ENCODE results near the gene LMX1B.

LMX1B gene

DNA sequence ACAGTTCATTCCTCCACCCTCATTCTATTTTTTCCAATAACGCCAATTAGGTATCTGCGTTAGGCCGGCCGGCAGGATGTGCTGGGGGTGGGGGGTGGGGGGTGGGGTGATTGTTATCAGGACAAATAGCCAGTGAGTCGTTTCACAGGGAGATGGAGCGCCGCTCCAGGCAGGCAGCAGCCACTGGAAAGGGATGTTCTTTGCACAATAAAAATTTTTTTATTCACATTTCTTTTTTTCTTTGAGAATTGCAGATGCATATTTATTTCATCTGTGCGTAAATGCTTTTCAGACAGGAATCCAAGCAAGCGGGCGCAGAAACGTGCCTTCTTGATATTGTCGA lies 4.1 kb downstream of the LMX1B start:
- no peak for DNase-seq (ENCODE audit: low read depth)

DNA sequence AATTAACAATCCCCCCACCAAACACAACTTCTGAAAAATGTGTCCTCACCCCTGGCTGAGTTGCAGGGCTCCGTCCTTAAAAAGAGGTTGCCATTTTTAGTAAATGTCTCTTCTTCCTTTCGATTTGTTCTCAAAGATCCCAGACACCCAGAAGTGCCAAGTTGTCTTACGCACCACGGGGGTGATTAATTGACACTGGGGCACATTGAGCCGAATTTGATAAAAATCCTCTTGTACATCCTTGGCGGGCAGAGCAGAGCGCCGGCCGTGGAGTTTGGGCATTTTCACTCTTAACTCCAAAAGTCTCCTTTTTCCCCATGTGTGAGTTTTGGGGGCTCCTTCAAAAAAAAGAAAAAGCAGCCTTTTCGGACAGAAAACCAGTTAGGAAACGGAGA lies 4.5 kb downstream of the LMX1B start:
- no peak for DNase-seq (ENCODE audit: low read depth)

DNA sequence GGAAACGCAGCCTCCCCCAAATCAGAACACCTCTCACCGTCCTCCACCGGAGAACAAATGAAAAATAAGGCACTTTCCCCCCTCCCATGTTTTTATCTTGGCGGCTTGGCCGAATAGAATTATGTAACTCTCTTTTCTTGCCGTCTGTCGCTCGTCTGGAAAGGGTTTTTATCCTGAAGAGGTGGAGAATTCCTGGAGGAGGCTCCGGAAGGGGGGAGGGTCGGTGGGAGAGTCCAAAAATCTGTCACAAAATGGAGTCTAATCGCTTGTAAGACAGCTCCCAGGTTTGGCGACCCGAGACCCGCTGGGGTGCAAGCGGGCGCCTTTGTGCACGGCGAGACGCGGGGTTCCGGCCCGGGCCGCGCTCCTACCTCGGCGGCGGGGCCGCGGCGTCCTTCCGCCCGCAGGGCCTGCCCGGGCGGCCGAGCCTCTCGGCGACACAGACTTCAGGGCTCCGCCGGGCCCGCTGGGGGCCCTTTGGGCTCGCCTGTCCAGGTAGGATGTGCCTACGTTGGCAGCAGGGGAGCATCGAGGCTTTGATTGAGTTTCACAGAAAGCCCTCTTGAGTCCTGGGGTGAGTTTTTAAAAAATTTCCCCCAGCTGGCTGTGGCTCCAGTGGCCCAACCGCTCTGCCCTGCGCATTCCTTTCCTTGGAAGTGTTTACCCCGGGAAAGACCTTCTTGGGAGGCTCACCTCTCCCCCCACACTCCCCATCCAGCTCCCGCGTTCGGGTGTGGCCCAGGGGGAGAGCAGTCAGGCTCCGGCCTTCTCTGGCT lies 5.0 kb downstream of the LMX1B start:
- DNase-seq (ENCODE audit: low read depth), result no peak

DNA sequence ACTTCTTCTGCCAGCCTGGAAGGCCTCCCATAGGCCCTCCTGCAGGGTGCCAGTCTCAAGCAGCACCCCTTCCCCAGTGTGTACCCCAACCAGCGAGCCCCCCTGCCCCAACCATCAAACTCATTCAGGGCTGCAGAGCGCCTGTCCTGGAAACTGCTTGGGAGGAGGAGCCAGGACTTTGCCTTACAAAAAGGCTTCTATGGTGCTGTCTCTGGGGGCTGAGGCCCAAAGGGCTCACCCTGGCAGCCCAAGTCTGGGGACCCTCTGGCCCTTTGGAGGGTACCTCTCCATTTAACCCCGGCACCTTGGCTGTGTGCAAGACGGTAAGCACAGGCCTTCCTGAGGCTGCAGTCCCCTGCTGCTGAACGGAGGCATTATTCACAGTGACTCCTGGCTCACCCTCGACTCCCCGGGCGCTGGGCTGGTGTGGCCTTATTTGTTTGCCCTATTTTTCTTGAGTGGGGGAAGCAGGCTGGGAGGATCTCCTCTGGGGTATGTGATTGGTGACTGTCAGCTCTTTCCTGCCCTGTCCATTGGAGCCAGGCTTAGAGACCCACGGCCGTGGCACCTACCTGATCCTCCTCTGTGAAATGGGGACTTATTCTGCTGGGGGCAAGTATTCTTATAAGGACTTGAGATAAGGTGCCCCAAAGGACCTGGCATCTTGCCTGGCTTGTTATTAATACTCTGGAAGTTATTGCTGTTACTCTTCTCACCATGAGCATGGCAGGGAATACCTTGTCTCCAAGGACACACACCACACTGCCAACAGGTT lies 5.8 kb downstream of the LMX1B start:
- DNase-seq (ENCODE audit: low read depth), result no peak

DNA sequence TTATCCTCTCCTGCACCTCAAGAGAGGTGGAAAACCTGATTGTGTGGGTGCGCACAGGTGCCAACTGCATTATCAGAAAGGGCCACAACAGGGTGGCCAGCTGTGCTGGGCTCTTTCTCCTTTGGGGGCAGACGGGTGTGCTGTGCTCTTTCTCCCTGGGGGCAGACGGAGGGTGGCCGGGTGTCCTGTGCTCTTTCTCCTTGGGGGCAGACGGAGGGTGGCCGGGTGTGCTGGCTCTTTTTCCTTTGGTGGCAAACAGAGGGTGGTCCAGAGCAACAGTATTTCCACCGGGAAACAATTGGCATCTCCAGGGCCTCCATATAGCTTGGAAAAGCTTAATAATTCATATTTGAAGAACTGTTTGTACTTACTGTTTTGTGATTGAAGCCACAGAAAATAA lies 6.8 kb downstream of the LMX1B start:
- no peak for DNase-seq (ENCODE audit: low read depth)

DNA sequence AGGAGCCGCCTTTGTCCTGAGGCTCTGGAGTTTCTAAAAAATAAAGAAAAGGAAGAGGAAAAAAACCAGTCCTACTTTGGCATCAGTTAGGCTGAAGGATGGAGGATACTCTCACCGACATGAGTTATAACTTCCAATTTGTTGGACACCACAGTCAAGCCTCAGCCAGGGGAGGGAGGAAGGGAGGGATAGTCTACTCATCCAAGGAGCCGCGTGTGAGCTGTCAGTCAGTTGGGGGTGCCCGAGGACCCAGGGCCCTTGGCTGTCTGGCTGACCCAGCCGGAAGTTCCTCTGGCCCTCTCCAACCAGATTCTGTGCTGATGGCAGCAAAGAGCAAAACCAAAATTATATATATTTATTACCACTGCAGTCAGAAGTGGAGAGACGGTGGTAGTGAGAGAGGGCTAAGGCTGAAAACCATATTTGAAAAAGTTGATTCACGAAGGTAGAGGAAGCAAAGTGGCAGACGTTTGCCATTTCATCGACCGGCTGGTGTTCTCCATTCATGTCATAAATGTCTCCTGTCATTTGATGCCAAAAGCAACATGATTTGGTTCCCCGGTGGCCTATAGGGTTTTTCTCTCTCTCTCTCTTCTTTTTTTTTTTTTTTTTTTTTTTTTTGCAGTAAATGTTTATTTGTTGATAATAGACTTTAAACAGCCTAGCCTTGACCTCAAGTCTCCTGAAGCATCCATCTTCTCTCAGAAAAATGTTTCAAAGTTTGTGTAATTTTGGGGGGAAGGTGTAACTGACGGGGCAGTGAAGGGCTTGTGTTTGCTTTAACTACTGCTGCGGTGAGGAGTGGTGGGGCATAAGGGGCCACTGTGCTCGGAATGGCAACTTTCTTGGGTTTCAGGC lies 7.6 kb downstream of the LMX1B start:
- DNase-seq (ENCODE audit: low read depth), result no peak

DNA sequence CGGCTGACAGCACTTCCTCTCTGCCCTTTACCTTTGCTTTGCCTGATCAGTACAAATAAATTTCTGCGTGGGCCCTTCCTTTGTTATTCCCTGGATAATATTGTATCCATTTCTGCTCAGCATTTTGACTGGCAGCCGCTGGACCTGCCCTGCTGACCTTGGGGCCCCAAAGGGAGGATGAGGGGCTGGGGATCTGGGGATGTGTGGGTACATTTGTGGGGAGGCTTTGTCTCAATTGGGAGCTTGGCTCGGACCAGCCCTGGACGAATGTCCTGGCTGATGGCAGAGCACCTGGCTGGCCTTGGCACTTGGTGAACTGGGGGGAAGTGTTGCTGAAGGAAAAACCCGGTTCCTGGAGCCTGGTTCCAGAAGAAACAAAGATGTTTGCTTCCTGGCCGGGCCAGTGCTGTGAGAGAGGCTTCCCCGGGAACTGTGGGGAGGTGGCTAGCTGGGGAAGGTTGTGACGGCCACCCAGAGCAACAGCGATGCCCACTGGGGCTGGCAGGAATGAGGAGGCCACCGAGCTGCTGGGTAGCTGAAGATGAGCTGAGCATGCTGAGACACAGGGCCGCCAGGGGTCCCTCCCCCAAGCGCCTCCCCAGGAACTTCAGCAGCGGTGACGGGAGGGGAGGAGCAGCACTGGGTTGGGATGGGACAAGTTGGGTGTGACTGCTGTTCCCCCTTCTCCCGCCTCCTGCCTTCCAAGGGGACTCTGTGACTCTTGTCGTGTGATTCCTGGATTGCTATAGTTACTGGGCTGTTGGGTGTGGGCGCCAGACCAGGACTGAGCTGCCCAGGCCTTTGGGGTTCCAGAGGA lies 8.4 kb downstream of the LMX1B start:
- no peak for DNase-seq (ENCODE audit: low read depth)

DNA sequence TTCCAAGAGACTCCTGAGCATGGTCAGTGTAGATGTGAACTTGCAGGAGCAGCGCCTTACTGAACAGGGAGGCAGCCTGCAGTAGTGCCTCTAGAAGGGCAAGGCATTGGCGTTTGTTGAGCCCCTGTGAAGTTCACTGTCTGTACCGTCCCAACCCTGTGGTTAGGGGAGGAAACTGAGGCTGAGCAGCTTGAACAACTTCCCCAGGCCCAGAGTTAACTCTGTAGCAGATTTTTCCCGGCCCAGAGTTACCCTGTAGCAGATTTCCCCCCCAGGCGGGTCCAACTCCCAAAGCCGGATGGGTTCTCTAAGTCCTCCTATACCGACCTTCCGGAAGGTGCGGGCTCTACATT lies 9.6 kb downstream of the LMX1B start:
- no peak for DNase-seq (ENCODE audit: low read depth)

DNA sequence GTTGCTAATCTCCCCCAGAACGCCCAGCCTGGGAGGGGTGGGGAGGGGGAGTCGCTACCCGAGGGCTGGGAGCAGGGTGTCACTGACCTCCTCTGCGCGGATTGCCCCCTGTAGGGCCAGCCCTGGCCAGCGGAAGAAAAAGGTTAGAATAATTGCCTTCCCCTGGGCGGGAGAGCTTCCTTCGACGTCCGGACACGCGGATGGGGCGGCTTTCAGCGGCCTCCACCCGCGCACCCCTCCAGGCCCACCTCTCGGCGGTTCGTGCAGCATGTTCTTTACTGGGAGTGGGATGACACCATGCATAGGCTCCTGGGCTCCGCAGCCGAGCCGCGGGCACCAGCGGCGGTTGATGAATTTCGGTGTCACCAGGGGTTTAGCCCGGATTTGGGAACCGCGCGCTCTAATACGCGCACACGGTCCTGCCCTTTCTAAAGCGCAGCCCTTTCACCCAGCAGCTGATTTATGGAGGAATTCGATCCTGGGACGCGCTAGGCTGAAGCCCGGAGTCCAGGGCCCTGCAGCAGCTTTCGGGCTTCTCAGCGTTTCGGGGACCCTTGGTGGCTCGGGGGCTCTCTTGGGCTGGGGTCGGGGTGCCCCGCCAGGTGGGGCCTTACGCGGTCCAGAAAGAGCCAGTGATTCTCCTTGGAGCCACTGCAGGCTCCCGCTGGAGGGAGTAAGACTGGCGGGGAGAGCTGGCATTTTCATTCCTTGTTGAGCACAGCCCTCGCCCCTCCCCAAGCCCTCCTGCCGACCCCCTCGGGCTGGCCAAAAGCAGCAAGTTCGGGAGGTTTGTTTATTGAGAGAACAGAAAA lies 10.1 kb downstream of the LMX1B start:
- no peak for DNase-seq (ENCODE audit: low read depth)

DNA sequence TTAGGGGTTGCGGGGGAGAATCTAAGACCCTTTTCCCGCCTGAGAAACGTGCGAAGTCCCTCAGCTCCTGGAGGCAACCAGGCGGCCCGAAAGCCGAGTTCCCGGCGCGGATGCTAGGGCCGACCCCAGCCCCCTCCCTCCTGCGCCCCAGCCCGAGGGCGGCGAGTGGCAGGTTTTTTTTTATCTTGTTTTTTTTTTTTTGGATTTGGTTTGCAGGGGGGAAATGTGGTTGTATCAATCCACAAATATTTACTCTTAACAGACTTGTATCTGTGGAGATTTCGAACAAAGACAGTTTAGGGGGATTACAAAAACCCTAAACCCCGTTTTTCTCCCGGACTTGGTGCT lies 10.7 kb downstream of the LMX1B start:
- DNase-seq (ENCODE audit: low read depth), result no peak

DNA sequence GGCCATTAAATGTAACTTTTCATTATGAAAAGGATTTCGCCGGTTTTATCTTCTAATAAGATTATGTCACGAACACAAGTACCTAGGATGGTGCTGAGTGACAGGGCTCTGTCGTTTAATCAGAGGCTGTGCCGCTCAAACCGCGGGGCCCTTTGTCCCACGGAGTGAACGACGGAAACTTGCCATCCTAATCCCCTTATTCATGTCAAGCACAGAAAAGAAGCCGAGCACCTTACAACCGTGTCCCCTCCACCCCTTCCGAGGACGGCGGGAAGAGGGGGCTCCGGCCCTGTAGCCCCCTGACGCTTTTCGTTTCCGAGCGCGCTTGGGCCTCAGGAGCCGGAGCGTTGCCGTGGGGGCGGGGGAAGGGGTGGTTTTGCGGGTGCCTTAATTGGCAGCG lies 11.2 kb downstream of the LMX1B start:
- DNase-seq (ENCODE audit: low read depth), result no peak

DNA sequence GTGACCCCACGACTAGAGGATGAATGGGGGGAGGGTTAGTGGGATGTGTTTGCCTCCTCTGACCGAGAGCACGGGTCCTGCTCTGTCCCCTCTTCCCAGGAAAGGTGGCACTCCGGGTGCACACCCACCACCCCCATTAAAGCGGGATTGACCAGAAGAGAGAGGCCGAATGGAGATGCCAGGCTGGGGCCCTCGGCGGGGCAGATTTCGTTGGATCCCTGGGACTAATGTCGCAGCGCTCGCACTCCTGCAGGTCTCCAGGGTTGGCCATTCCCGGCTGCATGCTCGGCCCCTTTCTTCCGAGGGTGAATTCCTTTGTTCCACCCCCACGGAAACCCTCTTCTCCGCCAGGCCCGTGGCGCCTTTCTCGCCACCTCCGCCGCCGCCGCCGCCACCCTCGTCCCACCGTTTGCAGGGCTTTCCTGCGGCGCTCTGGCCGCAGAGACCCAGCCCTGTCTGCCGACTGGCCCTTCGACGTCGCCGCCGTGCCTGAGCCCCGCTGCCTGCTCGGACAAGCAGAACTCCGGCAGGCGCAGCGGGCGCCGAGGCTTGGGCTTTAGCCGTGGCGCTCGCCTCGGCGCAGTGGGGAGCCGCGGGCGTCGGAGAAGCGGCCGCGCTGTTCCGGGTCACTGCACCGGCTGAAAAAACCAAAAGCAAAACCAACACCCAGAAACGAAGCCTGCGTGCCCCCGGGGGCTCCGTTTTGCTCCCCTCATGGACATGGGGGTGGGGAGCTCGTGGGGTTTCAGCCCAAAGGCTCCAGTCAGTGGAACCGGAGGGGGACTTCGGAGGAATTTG lies 11.8 kb downstream of the LMX1B start:
- no peak for DNase-seq (ENCODE audit: low read depth)

DNA sequence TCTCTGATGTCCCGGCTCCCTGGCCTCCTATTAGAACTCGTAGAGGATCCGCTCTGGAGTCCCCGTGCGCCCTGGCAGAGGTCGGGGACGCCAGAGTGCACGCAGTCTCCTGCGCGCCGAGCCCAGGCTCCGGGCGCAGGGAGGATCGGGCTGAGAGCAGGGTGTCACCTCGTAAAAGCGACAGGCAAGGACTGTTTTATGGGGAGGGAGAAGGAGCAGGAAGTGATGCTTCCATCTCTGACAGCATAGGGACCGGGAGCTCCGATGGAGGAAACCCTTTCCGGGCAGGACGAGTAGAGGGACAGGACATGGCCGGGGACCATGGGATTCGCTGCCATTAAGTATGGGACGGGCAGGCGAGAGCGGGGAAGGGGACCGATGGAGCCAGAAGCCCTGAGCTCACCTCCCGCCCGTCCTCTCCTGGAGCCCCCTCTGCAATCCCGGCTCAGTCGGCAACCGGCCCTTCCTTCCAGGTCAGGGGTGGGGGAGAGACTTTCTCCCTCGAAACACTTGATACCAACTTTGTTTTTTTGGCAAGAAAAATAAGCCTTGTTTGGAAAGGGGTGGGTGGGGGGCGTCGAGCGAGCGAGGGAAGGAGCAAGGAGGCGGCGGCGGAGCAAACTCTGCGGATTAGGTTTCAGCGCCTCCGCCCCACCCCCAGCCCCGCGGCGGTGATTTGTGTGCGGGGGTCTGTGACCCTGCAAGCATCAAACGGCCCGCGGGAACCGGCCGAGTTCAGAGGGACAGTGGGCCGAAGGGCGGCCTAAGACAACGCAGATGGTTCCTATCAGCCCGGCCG lies 12.6 kb downstream of the LMX1B start:
- DNase-seq (ENCODE audit: low read depth), result no peak

DNA sequence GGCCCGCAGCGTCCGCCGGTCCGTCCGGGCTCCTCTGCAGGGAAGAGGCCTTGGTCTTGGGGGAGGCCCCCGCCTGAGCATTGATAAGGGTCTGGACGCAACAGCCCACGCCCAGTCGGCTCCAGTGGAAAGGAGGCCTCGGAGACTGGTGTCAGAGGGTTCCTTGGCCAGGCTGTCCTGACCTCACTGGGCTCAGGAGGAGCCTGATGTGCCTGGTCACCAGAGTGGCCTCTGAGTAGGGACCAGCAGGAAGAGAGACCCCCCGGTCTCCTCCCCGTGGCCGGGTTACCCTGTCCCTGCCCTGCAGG lies 13.2 kb downstream of the LMX1B start:
- DNase-seq (ENCODE audit: low read depth), result no peak

DNA sequence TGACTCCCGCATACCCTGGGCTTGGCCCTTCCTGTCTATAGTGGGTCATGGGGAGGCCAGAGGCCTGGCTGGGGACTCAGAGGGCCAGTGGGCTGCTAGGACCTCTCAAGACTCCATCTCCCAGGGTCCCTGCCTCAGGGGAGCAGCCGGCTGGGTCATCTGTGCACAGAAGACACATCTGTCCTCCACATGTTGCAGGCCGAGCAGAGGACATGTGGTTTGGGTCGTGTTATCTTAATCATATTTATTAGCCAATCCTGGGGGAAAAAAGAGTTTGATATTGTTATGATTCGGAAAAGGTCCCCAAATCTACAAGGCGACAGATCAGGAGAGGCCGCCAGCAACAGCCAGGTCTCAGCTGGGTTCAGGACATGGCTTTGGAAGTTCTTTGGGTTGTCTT lies 14.4 kb downstream of the LMX1B start:
- no peak for DNase-seq (ENCODE audit: low read depth)

DNA sequence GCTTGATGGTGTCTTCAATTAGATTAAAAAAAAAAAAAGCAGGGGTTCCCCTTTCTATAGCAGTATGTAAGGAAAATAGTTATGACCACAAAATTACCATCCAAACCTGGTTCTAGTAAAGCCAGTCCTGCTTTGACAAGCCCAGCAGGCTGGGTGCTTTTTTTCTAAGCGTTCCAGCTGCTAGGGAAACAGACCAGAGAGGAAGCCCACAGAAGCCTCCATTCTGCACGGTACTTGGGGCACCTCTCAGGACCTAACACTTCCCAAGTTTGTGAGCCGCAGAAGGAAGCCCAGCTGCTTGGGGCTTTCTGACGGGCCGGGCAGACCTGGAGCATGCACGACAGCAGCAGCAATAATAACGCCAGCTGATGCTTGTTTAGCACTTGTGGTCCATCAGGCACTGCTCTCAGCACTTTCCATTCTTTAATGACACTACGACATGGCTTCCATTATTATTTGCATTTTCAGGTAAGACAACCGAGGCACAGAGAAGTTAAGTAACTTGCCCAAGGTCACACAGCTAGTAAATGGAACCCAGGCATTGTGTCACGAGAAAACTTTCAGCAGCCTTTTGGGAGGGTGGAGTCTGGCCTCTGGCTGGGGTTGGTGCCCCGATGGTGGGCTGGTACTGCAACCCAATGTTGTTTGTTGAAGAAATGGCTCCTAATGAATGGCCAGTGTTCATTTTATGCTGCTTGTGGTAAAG lies 15.4 kb downstream of the LMX1B start:
- DNase-seq (ENCODE audit: low read depth), result no peak

DNA sequence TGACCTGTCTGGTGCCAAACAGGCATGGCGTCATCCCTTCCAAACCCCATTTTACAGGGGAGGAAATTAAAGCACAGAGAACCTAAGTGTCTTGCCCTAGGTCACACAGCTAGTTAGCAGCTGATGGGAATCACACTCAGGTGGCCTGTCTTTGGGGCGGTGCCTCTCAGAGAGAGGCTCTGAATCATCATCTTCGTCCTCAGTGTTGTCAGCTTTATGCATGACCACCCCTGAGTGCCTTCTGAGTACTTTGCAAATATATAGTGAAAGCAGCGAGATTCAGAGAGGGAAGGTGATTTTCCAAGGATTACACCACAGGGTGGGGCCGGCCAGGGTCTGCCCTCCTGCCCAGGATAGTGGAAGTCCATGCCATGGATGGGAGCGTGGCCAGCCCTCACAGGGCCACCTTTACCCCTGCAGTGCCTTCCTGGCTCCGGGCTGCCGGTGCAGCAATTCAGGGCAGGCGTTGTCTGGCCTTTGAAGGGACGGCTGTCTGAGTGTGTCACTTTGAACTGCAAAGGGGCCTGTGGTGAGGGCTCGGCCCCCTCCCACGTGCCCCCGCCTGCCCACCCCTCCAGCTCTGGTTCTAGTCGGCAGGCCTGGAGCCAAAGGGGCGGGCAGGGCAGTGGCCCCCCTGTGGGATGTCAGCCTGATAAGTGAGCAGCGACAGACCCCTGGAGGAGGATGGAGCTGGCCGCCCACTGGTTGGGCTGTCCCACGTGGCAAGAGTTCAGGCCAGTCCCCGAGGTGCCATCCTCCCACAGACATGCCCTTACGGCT lies 16.9 kb downstream of the LMX1B start:
- DNase-seq (ENCODE audit: low read depth), result no peak

DNA sequence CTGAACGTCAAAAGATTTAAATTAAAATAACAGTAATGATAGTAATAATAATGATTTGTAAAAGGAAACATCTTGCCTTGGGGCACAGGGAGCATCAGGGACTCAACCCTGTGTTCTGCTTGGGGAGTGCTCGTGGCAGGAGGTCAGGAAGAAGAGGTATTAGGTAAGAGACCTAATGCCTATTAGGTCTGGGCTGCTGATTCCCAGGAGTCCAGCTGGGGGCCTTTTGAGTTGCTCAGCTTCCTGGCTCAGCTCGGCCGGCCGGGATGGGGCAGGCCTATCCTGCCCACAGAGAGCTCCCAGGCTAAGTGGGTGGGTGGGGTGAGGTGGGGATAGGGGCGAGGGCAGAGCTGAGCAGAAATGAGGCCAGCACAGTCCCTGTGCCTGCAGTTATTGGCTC lies 17.5 kb downstream of the LMX1B start:
- no peak for DNase-seq (ENCODE audit: low read depth)

Data from fibroblast of gingiva (primary cell).